Metanephros (tissue), 2 donors: ENCODE results near the gene RNF146. TPM values are rescaled to one million over a fixed set of nuclear protein-coding genes. Genes with fewer than 3 reads are reported as not detected.

ENCODE experiments used
- small RNA-seq: library from RNA; depleted of rRNA; stranded (forward); fragments of <200 nt; gene quantifications from one replicate; pipeline ENCODE3, GENCODE V24; 2014; ENCODE audit warnings: low replicate concordance
- total RNA-seq: library from RNA; depleted of rRNA; stranded (reverse); fragments of >200 nt; gene quantifications from one replicate; pipeline ENCODE4 v1.2.3, GENCODE V29; 2014

Gene RNF146
- 51.1 TPM for total RNA-seq

GRCh38 chr6:127266178-127266891 lies at the start of gene RNF146:
Gene RNF146 (plus strand): TSS chr6:127266864. CDS start chr6:127280339, 13,475 bp downstream.

Small RNAs within 50 kb of the gene (small RNA-seq; reads per million reads assigned to genes)
- not detected for gene RNA5SP217

Other genes starting within 250 kb of the RNF146 start
- gene RSPO3, start 148.2 kb upstream of the RNF146 start, total RNA-seq: 10.8 TPM
- gene ECHDC1, start 76.7 kb downstream of the RNF146 start, total RNA-seq: 48.6 TPM
- gene KIAA0408, start 192.5 kb downstream of the RNF146 start, total RNA-seq: 5.1 TPM